Hematopoietic multipotent progenitor cell treated with erythropoietin and hydrocortisone succinate and interleukin-3 and kit ligand, for 17 days (in vitro differentiated cells): ENCODE measurements around the gene RRM2.

Experiments
- DNase-seq: peaks from one replicate; pipeline ENCODE4 v3.0.0-alpha.2; 2015; ENCODE audit warnings: low spot score

The RRM2 gene

GRCh38 chr2:10172033-10172871 lies 49.7 kb downstream of the RRM2 start:
- no peak for DNase-seq

DNA sequence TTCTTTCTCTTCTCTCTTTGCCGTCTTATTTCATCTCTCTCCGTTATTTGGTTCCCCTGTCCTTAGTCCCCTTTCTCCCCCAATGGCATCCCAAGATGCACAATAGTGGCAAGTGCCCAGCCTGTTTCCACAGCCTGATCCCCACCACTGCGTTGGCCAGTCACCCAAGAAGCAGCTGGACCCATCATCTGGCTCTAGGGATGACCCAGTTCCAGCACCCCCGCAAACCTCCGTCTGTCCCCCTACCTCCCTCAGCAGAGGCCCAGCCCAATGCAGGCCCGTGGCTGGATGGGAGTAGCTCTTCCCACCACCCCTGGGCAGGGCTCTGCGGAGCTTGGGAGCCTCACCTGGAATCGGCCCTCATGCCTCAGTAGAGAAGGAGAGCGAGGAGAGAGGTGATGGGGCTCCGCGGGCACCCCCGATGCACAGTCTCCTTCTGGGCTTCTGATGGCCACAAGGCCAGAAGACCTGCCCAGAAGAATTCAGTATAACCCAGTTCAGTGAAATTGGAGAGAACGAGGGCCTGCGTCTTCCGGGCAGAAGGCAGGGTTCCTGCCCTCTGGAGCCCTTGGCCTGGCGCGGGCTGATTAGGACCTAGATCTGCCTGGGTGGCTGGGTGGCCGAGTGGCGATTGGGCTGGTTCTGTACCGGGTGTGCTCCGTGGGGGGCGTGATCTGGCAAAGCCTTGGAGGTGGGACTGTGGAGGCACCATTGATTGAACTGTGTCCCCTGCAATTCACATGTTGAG lies 50.9 kb downstream of the RRM2 start:
- DNase-seq: no peak

- DNase-seq: no peak
Measured at GRCh38 chr2:10174173-10174572, 51.6 kb downstream of the RRM2 start.

DNA sequence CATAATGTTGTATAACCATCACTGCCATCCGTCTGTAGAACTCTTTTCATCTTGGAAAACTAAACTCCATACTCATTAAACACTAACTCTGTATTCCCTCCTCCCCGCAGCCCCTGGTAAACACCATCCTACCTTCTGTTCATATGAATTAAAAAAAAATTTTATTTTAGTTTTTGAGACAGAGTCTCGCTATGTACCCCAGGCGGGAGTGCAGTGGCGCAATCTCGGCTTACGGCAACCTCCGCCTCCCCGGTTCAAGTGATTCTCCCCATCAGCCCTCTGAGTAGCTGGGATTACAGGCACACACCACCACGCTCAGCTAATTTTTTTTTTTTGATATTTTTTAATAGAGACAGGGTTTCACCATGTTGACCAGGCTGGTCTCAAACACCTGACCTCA lies 52.9 kb downstream of the RRM2 start:
- no peak for DNase-seq

DNA sequence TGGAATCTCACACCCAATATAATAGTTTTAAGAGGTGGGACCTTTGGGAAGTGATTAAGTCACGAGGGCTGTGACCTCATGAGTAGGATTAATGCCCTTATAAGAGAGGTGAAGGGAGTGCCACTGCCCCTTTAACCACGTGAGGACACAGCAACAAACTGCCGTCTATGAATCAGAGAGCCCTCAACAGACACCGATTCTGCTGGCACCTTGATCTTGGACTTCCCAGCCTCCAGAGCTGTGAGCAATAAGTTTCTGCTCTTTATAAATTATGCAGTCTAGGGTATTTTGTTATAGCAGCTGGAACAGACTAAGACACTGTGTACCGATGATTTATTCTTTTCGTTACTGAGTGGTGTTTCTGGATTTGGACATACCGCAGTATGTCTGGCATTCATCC lies 56.2 kb downstream of the RRM2 start:
- DNase-seq: no peak

DNA sequence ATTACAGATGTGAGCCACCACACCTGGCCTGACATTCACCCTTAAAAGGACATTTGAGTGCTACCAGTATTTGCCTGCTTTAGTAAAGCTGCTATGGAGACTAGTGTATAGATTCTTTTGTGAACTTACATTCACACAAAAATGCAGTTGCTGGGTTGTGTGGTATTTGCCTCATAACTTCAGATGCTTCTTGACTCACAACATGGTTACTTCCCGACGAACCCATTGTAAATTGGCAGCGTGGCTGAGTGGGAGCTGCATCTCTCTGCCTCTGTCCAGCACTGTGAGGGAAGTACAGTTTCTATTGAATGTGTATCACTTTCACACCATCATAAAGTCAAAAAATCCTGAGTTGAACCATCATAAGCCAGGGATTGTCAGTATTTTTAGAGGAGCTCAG lies 56.9 kb downstream of the RRM2 start:
- DNase-seq: no peak

DNA sequence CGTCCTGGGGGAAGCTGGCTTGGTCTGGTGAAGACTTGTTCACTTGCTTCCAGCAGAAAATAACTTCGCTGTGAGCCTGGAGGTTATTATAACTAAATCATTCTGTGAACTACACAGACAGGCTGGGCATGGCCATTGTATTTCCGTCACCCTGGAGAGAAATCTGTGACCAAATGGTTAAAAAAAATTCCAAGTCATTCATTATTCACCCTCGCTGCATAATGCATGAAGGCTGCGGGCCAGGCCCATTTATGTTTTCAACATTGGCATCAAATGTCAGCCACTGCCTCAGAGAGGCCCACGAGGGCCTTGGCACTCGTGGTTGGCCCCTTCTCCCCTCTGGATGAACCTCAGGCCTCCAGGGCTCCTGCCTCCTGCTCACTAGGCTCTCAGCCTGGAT lies 57.7 kb downstream of the RRM2 start:
- DNase-seq: no peak
